Measurements from ENCODE around the gene BDKRB1. TPM values are rescaled to one million over a fixed set of nuclear protein-coding genes. Genes with fewer than 3 reads are reported as not detected.

The BDKRB1 gene
- total and polyA plus RNA-seq, 9 of the 15 experiments (the other 6 are each of a cell fraction or from before 2014, with no cell fraction given), result 0.06 to 0.23 (median 0.09) TPM; not detected in 1

DNA sequence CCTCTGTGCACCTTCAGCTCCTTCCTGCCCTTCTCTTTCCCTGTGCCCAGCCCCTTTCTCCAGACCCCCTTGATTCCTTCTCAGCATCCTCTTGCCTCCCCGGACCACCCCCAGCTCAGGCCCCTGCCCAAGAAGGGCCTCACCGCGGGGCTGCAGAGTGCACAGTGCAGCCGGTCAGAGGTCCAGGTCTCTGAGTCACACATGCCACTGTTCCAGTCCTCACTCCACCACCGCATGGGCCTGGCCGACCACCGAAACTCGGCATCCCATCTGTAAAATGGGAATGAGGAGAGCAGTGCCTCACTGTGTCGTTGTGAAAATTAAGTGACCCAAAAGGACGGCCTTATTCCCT, 13.3 kb downstream of the BDKRB1 start:
- Histone ChIP-seq H3K9ac (ENCODE audit: insufficient read depth in 1 of 2, low read depth in 2 of 2, low read length in 2 of 2) (no peak overlapping the region), H3K79me2 (ENCODE audit: control insufficient read depth, insufficient read depth, low read length) (no peaks in the 10 kb centered on the region), H3K9me3 (replicated peaks; ENCODE audit: control insufficient read depth, insufficient read depth, low read depth, low read length) (no peaks in the 10 kb centered on the region), H3K4me1 (replicated peaks in 1 of 2; ENCODE audit: control insufficient read depth in 2 of 2, insufficient read depth in 2 of 2, low read length in 2 of 2) (no peaks in the 10 kb centered on the region; a peak in 1 of 5 replicates), H3K27me3 (ENCODE audit: control insufficient read depth in 2 of 2, insufficient read depth in 2 of 2, low read length in 2 of 2) (peaks cover under 1 to 35% of the 10 kb centered on the region in 2 experiments; a peak in 4 of 5 replicates), H3K4me2 (ENCODE audit: insufficient read depth, low read length) (no peak overlapping the region), H3K4me3 (no peak overlapping the region), H4K20me1 (replicated peaks; ENCODE audit: control insufficient read depth, insufficient read depth, low read length) (no peaks in the 10 kb centered on the region), H3K27ac (ENCODE audit: extremely low read depth, low read depth, low read length) (no peak overlapping the region), H3K36me3 (ENCODE audit: control insufficient read depth, insufficient read depth, low read length) (no peaks in the 10 kb centered on the region), H2AFZ (ENCODE audit: low read depth, low read length) (no peak overlapping the region), H3K9me1 (ENCODE audit: control insufficient read depth, insufficient read depth, low read length) (no peaks in the 10 kb centered on the region)
- no peak for TF ChIP-seq BRF1 (IDR thresholded peaks at IDR 0.05; ENCODE audit: borderline replicate concordance, extremely low read depth, insufficient read length)
- no peak for TF ChIP-seq PHB (CRISPR knock-in tag; IDR thresholded peaks at IDR 0.05)
- 0% methylated on average over 10 of the region's 10 CpGs for WGBS (ENCODE audit: insufficient coverage, low coverage, missing lambda C conversion rate)
- no peak for DNase-seq (ENCODE audit: extremely low read depth in 1 of 4, low spot score in 3 of 4)
- POLR2A ChIA-PET, result interaction anchor here (0.6 kb wide), 1 partner anchor 8 kb away, joined by 6 read pairs; no protein-coding TSS in a partner anchor
- intact Hi-C loops (cut with micrococcal nuclease), result no loop called here
- CTCF ChIA-PET (ENCODE audit: low intra/inter-chr PET ratio), result interaction anchor here (0.6 kb wide), 1 partner anchor 10 kb away, joined by 3 read pairs; no protein-coding TSS in a partner anchor
- ATAC-seq, result no peak
- in situ Hi-C loops (cut with MboI), result loop anchor here (10.0 to 25.0 kb wide), 2 partner anchors 155 to 707 kb away; no protein-coding TSS in a partner anchor
- FAIRE-seq, result no peak
- no TSS peak for BruUV-seq (replicated peaks)

DNA sequence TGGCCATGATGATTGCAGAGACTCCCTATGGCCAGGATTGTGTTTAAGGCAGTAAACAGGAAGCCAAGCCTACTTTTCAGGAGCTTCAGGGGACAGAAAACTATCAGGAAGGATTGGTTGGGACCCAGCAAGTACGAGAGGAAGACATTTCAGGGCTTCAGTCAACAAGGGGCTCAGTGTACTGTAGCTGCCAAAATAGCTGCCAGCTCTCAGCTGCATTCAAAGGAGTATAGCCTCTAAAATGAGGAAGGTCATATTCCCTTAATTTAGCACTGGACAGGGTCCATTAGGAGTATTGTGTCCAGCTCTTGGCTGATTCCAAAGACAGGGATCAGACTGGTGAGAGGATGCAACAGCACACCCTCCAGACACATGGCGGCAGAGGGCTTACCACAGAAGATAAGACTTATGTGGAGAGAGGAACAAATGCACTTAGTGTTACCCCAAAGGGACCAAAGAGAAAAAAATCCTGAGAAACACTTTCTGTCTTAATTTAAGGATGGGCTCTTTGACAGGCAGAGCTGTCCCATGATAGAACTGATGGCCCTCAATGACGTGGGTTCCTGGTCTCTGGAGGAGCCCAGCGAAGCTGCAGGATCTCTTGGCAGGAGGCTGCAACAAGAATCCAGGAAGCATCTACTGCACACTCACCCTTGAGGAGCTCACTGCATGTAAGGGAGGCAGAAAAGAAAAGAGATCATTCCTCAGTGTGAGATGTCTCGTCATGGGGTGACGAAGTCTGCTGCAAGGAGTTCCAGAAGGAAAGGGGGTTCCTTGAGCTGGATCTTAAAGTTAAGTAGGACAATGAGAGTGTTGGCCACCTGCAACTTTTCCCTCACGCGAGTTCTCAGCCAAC, 14.8 kb downstream of the BDKRB1 start:
- Histone ChIP-seq H3K4me2 (ENCODE audit: insufficient read depth, low read length) (no peak overlapping the region), H3K27ac (ENCODE audit: extremely low read depth, low read depth, low read length) (no peak overlapping the region), H3K9me1 (ENCODE audit: control insufficient read depth, insufficient read depth, low read length) (no peaks in the 10 kb centered on the region), H3K9me3 (replicated peaks; ENCODE audit: control insufficient read depth, insufficient read depth, low read depth, low read length) (no peaks in the 10 kb centered on the region), H3K4me3 (no peak overlapping the region), H2AFZ (ENCODE audit: low read depth, low read length) (no peak overlapping the region), H4K20me1 (replicated peaks; ENCODE audit: control insufficient read depth, insufficient read depth, low read length) (no peaks in the 10 kb centered on the region), H3K9ac (ENCODE audit: insufficient read depth in 1 of 2, low read depth in 2 of 2, low read length in 2 of 2) (no peak overlapping the region), H3K79me2 (ENCODE audit: control insufficient read depth, insufficient read depth, low read length) (no peaks in the 10 kb centered on the region), H3K36me3 (ENCODE audit: control insufficient read depth, insufficient read depth, low read length) (no peaks in the 10 kb centered on the region), H3K27me3 (ENCODE audit: control insufficient read depth in 2 of 2, insufficient read depth in 2 of 2, low read length in 2 of 2) (peaks cover 0 to 32% of the 10 kb centered on the region in 2 experiments; a peak in 3 of 5 replicates), H3K4me1 (replicated peaks in 1 of 2; ENCODE audit: control insufficient read depth in 2 of 2, insufficient read depth in 2 of 2, low read length in 2 of 2) (no peaks in the 10 kb centered on the region; a peak in 1 of 5 replicates)
- intact Hi-C loops (cut with micrococcal nuclease), result loop anchor here (10.0 kb wide), 2 partner anchors 266 to 706 kb away; no protein-coding TSS in a partner anchor
- BruUV-seq (replicated peaks), result no TSS peak
- 0% methylated on average over 8 of the region's 8 CpGs for WGBS (ENCODE audit: insufficient coverage, low coverage, missing lambda C conversion rate)
- no peak for ATAC-seq
- in situ Hi-C loops (cut with MboI), result loop anchor here (25.0 kb wide), 1 partner anchor 708 kb away; no protein-coding TSS in a partner anchor
- FAIRE-seq, result no peak
- CTCF ChIA-PET (ENCODE audit: low intra/inter-chr PET ratio), result interaction anchor here (0.6 to 1.3 kb wide), 3 partner anchors 8 to 335 kb away, joined by 3 read pairs; no protein-coding TSS in a partner anchor
- POLR2A ChIA-PET, result interaction anchor here (0.6 to 0.7 kb wide), 2 partner anchors 57 to 190 kb away, joined by 3 read pairs; no protein-coding TSS in a partner anchor
- DNase-seq (ENCODE audit: extremely low read depth in 1 of 4, low spot score in 3 of 4), result no peak
- TF ChIP-seq WHSC1 (IDR thresholded peaks at IDR 0.05; ENCODE audit: low read length) (no peak), NFYB (IDR thresholded peaks at IDR 0.05; ENCODE audit: extremely low read depth, insufficient read length) (no peak), HDGF (IDR thresholded peaks at IDR 0.05) (no peak), ARID3A (IDR thresholded peaks at IDR 0.05; ENCODE audit: borderline replicate concordance, low read depth, low read length) (no peak)
- TF ChIP-seq, protein P1, sequence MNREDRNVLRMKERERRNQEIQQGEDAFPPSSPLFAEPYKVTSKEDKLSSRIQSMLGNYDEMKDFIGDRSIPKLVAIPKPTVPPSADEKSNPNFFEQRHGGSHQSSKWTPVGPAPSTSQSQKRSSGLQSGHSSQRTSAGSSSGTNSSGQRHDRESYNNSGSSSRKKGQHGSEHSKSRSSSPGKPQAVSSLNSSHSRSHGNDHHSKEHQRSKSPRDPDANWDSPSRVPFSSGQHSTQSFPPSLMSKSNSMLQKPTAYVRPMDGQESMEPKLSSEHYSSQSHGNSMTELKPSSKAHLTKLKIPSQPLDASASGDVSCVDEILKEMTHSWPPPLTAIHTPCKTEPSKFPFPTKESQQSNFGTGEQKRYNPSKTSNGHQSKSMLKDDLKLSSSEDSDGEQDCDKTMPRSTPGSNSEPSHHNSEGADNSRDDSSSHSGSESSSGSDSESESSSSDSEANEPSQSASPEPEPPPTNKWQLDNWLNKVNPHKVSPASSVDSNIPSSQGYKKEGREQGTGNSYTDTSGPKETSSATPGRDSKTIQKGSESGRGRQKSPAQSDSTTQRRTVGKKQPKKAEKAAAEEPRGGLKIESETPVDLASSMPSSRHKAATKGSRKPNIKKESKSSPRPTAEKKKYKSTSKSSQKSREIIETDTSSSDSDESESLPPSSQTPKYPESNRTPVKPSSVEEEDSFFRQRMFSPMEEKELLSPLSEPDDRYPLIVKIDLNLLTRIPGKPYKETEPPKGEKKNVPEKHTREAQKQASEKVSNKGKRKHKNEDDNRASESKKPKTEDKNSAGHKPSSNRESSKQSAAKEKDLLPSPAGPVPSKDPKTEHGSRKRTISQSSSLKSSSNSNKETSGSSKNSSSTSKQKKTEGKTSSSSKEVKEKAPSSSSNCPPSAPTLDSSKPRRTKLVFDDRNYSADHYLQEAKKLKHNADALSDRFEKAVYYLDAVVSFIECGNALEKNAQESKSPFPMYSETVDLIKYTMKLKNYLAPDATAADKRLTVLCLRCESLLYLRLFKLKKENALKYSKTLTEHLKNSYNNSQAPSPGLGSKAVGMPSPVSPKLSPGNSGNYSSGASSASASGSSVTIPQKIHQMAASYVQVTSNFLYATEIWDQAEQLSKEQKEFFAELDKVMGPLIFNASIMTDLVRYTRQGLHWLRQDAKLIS (CRISPR knock-in tag; IDR thresholded peaks at IDR 0.05), result no peak
